IPS-18c (cell line): ENCODE measurements around the gene RPIA.
"Not testable (repeated sequence)": the region's sequence is repeated elsewhere in the genome, so short reads cannot be mapped to it uniquely, and the experiment has no call there.

Experiments used
- H3K4me3 ChIP-seq: 2 replicates; pipeline ENCODE4 v1.7.0; 2013; ENCODE audit warnings: low read depth, mild to moderate bottlenecking, low read length, moderate library complexity; ENCODE audit not compliant: insufficient read depth
- H3K9me3 ChIP-seq: one replicate; pipeline ENCODE4 v1.6.1; 2013; ENCODE audit warnings: mild to moderate bottlenecking, low read length, moderate library complexity; ENCODE audit not compliant: control insufficient read depth, insufficient read depth

Gene RPIA

GRCh38 chr2:88691339-88692183 lies at the start of gene RPIA:
TSS of gene RPIA (plus strand) at chr2:88691673. CDS start at chr2:88691699, 26 bp downstream.
- Histone ChIP-seq H3K9me3 (no peaks in the 10 kb centered on the region), H3K4me3 (peak within 1 kb of the TSS; percentile 94)

GRCh38 chr2:88642278-88642677 lies 49.2 kb upstream of the RPIA start:
- no peak overlapping the region for H3K4me3 ChIP-seq

GRCh38 chr2:88645291-88645882 lies 46.1 kb upstream of the RPIA start:
- H3K4me3 ChIP-seq, H3K9me3 ChIP-seq: not testable (repeated sequence)

More at GRCh38 chr2:88642278-88642677, 49.2 kb upstream of the RPIA start:
- H3K9me3 ChIP-seq, result no peaks in the 10 kb centered on the region

- Histone ChIP-seq H3K9me3 (no peaks in the 10 kb centered on the region), H3K4me3 (no peak overlapping the region)
Measured at GRCh38 chr2:88651646-88652045, 39.8 kb upstream of the RPIA start.

GRCh38 chr2:88654714-88655113 lies 36.8 kb upstream of the RPIA start:
- H3K9me3 ChIP-seq, result no peaks in the 10 kb centered on the region
- H3K4me3 ChIP-seq, result no peak overlapping the region

- no peak overlapping the region for H3K4me3 ChIP-seq
- H3K9me3 ChIP-seq, result no peaks in the 10 kb centered on the region
Measured at GRCh38 chr2:88656690-88657089, 34.8 kb upstream of the RPIA start.

GRCh38 chr2:88657131-88657530 lies 34.3 kb upstream of the RPIA start:
- Histone ChIP-seq H3K9me3 (no peaks in the 10 kb centered on the region), H3K4me3 (no peak overlapping the region)

- no peak overlapping the region for H3K4me3 ChIP-seq
- no peaks in the 10 kb centered on the region for H3K9me3 ChIP-seq
Measured at GRCh38 chr2:88658326-88658725, 33.1 kb upstream of the RPIA start.

GRCh38 chr2:88658881-88659537 lies 32.5 kb upstream of the RPIA start:
- Histone ChIP-seq H3K9me3 (no peaks in the 10 kb centered on the region), H3K4me3 (no peak overlapping the region)

GRCh38 chr2:88659538-88659915 lies 31.9 kb upstream of the RPIA start:
- H3K4me3 ChIP-seq, result no peak overlapping the region
- H3K9me3 ChIP-seq, result no peaks in the 10 kb centered on the region

- Histone ChIP-seq H3K9me3 (no peaks in the 10 kb centered on the region), H3K4me3 (no peak overlapping the region)
Measured at GRCh38 chr2:88660622-88661021, 30.9 kb upstream of the RPIA start.

GRCh38 chr2:88666576-88666975 lies 24.9 kb upstream of the RPIA start:
- no peaks in the 10 kb centered on the region for H3K9me3 ChIP-seq
- H3K4me3 ChIP-seq, result no peak overlapping the region

- no peaks in the 10 kb centered on the region for H3K9me3 ChIP-seq
- H3K4me3 ChIP-seq, result no peak overlapping the region
Measured at GRCh38 chr2:88667219-88667618, 24.3 kb upstream of the RPIA start.

GRCh38 chr2:88668862-88669261 lies 22.6 kb upstream of the RPIA start:
- Histone ChIP-seq H3K4me3 (no peak overlapping the region), H3K9me3 (no peaks in the 10 kb centered on the region)

- H3K4me3 ChIP-seq, result no peak overlapping the region
- no peaks in the 10 kb centered on the region for H3K9me3 ChIP-seq
Measured at GRCh38 chr2:88669482-88670214, 21.8 kb upstream of the RPIA start.

GRCh38 chr2:88671786-88672427 lies 19.6 kb upstream of the RPIA start:
- H3K9me3 ChIP-seq, result no peaks in the 10 kb centered on the region
- no peak overlapping the region for H3K4me3 ChIP-seq

- Histone ChIP-seq H3K4me3 (no peak overlapping the region), H3K9me3 (no peaks in the 10 kb centered on the region)
Measured at GRCh38 chr2:88673363-88673762, 18.1 kb upstream of the RPIA start.
